Lower leg skin (tissue), 3 donors: Measurements from ENCODE around the gene L3MBTL3.

Experiments
- POLR2A ChIP-seq, 2 donors: fragments of 450-650 bp; IDR thresholded peaks; one replicate each; pipeline ENCODE4 v1.6.1; 2016 to 2017; ENCODE audit warnings: antibody characterized with exemption in 2 of 2, mild to moderate bottlenecking in 1 of 2, moderate library complexity in 1 of 2
- TF ChIP-seq, protein P1 (sequence below), 3 donors: fragments of 450-650 bp; IDR thresholded peaks; one replicate each; pipeline ENCODE4 v1.5.1; 2016; ENCODE audit warnings: antibody characterized with exemption in 3 of 3, mild to moderate bottlenecking in 3 of 3, moderate library complexity in 2 of 3

GRCh38 chr6:130115036-130115435, 96.7 kb downstream of the L3MBTL3 start:
- no peak for TF ChIP-seq POLR2A (IDR thresholded peaks at IDR 0.05)
- TF ChIP-seq, protein P1, sequence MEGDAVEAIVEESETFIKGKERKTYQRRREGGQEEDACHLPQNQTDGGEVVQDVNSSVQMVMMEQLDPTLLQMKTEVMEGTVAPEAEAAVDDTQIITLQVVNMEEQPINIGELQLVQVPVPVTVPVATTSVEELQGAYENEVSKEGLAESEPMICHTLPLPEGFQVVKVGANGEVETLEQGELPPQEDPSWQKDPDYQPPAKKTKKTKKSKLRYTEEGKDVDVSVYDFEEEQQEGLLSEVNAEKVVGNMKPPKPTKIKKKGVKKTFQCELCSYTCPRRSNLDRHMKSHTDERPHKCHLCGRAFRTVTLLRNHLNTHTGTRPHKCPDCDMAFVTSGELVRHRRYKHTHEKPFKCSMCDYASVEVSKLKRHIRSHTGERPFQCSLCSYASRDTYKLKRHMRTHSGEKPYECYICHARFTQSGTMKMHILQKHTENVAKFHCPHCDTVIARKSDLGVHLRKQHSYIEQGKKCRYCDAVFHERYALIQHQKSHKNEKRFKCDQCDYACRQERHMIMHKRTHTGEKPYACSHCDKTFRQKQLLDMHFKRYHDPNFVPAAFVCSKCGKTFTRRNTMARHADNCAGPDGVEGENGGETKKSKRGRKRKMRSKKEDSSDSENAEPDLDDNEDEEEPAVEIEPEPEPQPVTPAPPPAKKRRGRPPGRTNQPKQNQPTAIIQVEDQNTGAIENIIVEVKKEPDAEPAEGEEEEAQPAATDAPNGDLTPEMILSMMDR (IDR thresholded peaks at IDR 0.05), result no peak
